GOT3 (cell line): ENCODE measurements around the gene RCAN2.

Experiments
- DNase-seq: peaks from one replicate; lab custom pipeline; 2025; ENCODE audit warnings: mixed read lengths; lab: John Stamatoyannopoulos, UW

RCAN2 gene

GRCh38 chr6:46254331-46254730, 236.9 kb downstream of the RCAN2 start:
- no peak for DNase-seq

- DNase-seq: no peak
Measured at GRCh38 chr6:46251583-46252339, 239.5 kb downstream of the RCAN2 start.

- no peak for DNase-seq
Measured at GRCh38 chr6:46248143-46248542, 243.1 kb downstream of the RCAN2 start.

GRCh38 chr6:46246727-46247126, 244.5 kb downstream of the RCAN2 start:
- no peak for DNase-seq

- no peak for DNase-seq
Measured at GRCh38 chr6:46246081-46246480, 245.2 kb downstream of the RCAN2 start.

GRCh38 chr6:46244670-46245069, 246.6 kb downstream of the RCAN2 start:
- no peak for DNase-seq

GRCh38 chr6:46243754-46244153, 247.5 kb downstream of the RCAN2 start:
- DNase-seq: no peak

- DNase-seq: no peak
Measured at GRCh38 chr6:46242921-46243320, 248.3 kb downstream of the RCAN2 start.

GRCh38 chr6:46240866-46241565, 250.2 kb downstream of the RCAN2 start:
- DNase-seq: no peak

- no peak for DNase-seq
Measured at GRCh38 chr6:46236752-46237151, 254.5 kb downstream of the RCAN2 start.

- no peak for DNase-seq
Measured at GRCh38 chr6:46235242-46235641, 256.0 kb downstream of the RCAN2 start.

GRCh38 chr6:46234700-46235099, 256.5 kb downstream of the RCAN2 start:
- DNase-seq: no peak

- DNase-seq: no peak
Measured at GRCh38 chr6:46234156-46234556, 257.1 kb downstream of the RCAN2 start.

GRCh38 chr6:46233129-46233528, 258.1 kb downstream of the RCAN2 start:
- DNase-seq: no peak

GRCh38 chr6:46222286-46222685, 269.0 kb downstream of the RCAN2 start:
- DNase-seq: no peak

- no peak for DNase-seq
Measured at GRCh38 chr6:46221222-46221793, 269.9 kb downstream of the RCAN2 start.

GRCh38 chr6:46220352-46221221, 270.7 kb downstream of the RCAN2 start:
- no peak for DNase-seq

GRCh38 chr6:46219661-46220060, 271.6 kb downstream of the RCAN2 start:
- no peak for DNase-seq

GRCh38 chr6:46218457-46218856, 272.8 kb downstream of the RCAN2 start:
- no peak for DNase-seq

GRCh38 chr6:46217671-46218131, 273.5 kb downstream of the RCAN2 start:
- DNase-seq: no peak

GRCh38 chr6:46216879-46217278, 274.4 kb downstream of the RCAN2 start:
- DNase-seq: no peak

- DNase-seq: no peak
Measured at GRCh38 chr6:46215777-46216176, 275.5 kb downstream of the RCAN2 start.
